IMR-90 (cell line): ENCODE measurements around the gene RTCA. TPM values are rescaled to one million over a fixed set of nuclear protein-coding genes. Genes with fewer than 3 reads are reported as not detected.

Experiments used
- ATAC-seq: fragments of 200-7000 bp; cut with Tn5 transposase; 2 replicates; pipeline ENCODE4 v1.9.1; 2020; ENCODE audit warnings: low read depth, mild to moderate bottlenecking, moderate library complexity
- BruUV-seq: library from RNA; stranded (reverse); fragments of 400-500 nt; replicated peaks from 2 replicates; lab custom pipeline; 2021; lab: Mats Ljungman, UMichigan
- CTCF ChIA-PET: fragments of 300-600 bp; formaldehyde crosslinking; extraction: SDS; loops from one replicate; lab custom pipeline; 2021; ENCODE audit warnings: antibody characterized with exemption; lab: Yijun Ruan, JAX
- POLR2A ChIA-PET: fragments of 300-600 bp; sonication (Branson Sonifier 250); formaldehyde crosslinking; loops from one replicate; lab custom pipeline; 2022; ENCODE audit warnings: antibody characterized with exemption; ENCODE audit not compliant: unreplicated experiment; lab: Charles Lee
- DNase-seq: peaks from one replicate; pipeline ENCODE4 v3.0.0; 2013
- H2AFZ ChIP-seq: replicated peaks from 2 replicates; pipeline ENCODE3; 2013; ENCODE audit warnings: low read length, mild to moderate bottlenecking; ENCODE audit not compliant: poor library complexity
- H2AK5ac ChIP-seq: 2 replicates; pipeline ENCODE4 v1.6.1; 2013; ENCODE audit warnings: low read depth, low read length, inconsistent platforms
- H2AK9ac ChIP-seq: replicated peaks from 2 replicates; pipeline ENCODE3; 2013; ENCODE audit warnings: mild to moderate bottlenecking, low read depth, low read length, moderate library complexity; ENCODE audit not compliant: poor library complexity
- H2BK120ac ChIP-seq: 2 replicates; pipeline ENCODE4 v1.6.1; 2013; ENCODE audit warnings: low read depth, low read length, inconsistent platforms
- H2BK15ac ChIP-seq: 3 replicates; pipeline ENCODE4 v1.6.1; 2013; ENCODE audit warnings: low read depth, low read length, inconsistent platforms
- H2BK20ac ChIP-seq: 2 replicates; pipeline ENCODE4 v1.6.1; 2013; ENCODE audit warnings: low read depth, mild to moderate bottlenecking, inconsistent platforms, low read length, moderate library complexity
- H2BK5ac ChIP-seq: 2 replicates; pipeline ENCODE4 v1.6.1; 2013; ENCODE audit warnings: mild to moderate bottlenecking, low read depth, low read length, inconsistent platforms; ENCODE audit not compliant: poor library complexity, severe bottlenecking
- H3K14ac ChIP-seq: replicated peaks from 2 replicates; pipeline ENCODE4 v1.6.1; 2013; ENCODE audit warnings: low read depth, low read length, inconsistent platforms
- H3K18ac ChIP-seq: 2 replicates; pipeline ENCODE4 v1.6.1; 2013; ENCODE audit warnings: low read depth, low read length, control low read depth
- H3K23ac ChIP-seq: 2 replicates; pipeline ENCODE4 v1.6.1; 2013; ENCODE audit warnings: low read depth, low read length, inconsistent platforms
- H3K27ac ChIP-seq: 2 replicates; pipeline ENCODE4 v1.5.1; 2013; ENCODE audit warnings: mild to moderate bottlenecking, control low read depth, low read length; ENCODE audit not compliant: insufficient read depth
- H3K27me3 ChIP-seq: 2 replicates; pipeline ENCODE4 v1.6.1; 2013; ENCODE audit warnings: low read length; ENCODE audit not compliant: control insufficient read depth, insufficient read depth
- H3K36me3 ChIP-seq: 2 replicates; pipeline ENCODE4 v1.6.1; 2013; ENCODE audit warnings: low read length, mixed read lengths; ENCODE audit not compliant: control insufficient read depth, insufficient read depth
- H3K4ac ChIP-seq: 2 replicates; pipeline ENCODE4 v1.6.1; 2013; ENCODE audit warnings: low read depth, low read length, inconsistent platforms
- H3K4me1 ChIP-seq: 2 replicates; pipeline ENCODE4 v1.6.1; 2013; ENCODE audit warnings: low read length, mixed read lengths; ENCODE audit not compliant: control insufficient read depth, insufficient read depth
- H3K4me2 ChIP-seq: 2 replicates; pipeline ENCODE4 v1.6.1; 2013; ENCODE audit warnings: low read depth, mild to moderate bottlenecking, control low read depth, low read length, moderate library complexity
- H3K4me3 ChIP-seq: 2 replicates; pipeline ENCODE4 v1.5.1; 2013; ENCODE audit warnings: low read depth, mild to moderate bottlenecking, control low read depth, low read length, moderate library complexity; ENCODE audit not compliant: insufficient read depth
- H3K56ac ChIP-seq: 2 replicates; pipeline ENCODE4 v1.6.1; 2013; ENCODE audit warnings: low read length, inconsistent platforms; ENCODE audit not compliant: insufficient read depth; ENCODE audit errors: extremely low read depth
- H3K79me1 ChIP-seq, 2 experiments: 2 replicates each; pipeline ENCODE4 v1.6.1; 2013; ENCODE audit warnings: low read length in 2 of 2, inconsistent platforms in 1 of 2, low read depth in 1 of 2
- H3K9ac ChIP-seq: 2 replicates; pipeline ENCODE4 v1.6.1; 2013; ENCODE audit warnings: low read depth, low read length, control low read depth
- H3K9me1 ChIP-seq: 2 replicates; pipeline ENCODE4 v1.6.1; 2013; ENCODE audit warnings: low read length, inconsistent platforms; ENCODE audit not compliant: insufficient read depth
- H3K9me3 ChIP-seq: 2 replicates; pipeline ENCODE4 v1.6.1; 2013; ENCODE audit warnings: low read length; ENCODE audit not compliant: control insufficient read depth, insufficient read depth
- H4K20me1 ChIP-seq: 2 replicates; pipeline ENCODE4 v1.6.1; 2013; ENCODE audit warnings: low read length, inconsistent platforms; ENCODE audit not compliant: insufficient read depth
- H4K5ac ChIP-seq: 2 replicates; pipeline ENCODE4 v1.6.1; 2013; ENCODE audit warnings: mild to moderate bottlenecking, low read depth, low read length, control low read depth
- H4K8ac ChIP-seq, 2 experiments: 2 replicates each; pipeline ENCODE4 v1.6.1; 2013; ENCODE audit warnings: low read depth in 2 of 2, low read length in 2 of 2, control low read depth in 1 of 2, inconsistent platforms in 1 of 2
- H4K91ac ChIP-seq: 2 replicates; pipeline ENCODE4 v1.6.1; 2013; ENCODE audit warnings: low read depth, low read length, inconsistent platforms; ENCODE audit not compliant: insufficient read depth
- POLR2A ChIP-seq: IDR thresholded peaks from 2 replicates; pipeline ENCODE4 v1.6.1; 2012; ENCODE audit warnings: mild to moderate bottlenecking, low read depth, low read length
- WGBS, 2 experiments: methylation state at CpG; one replicate each; pipeline versions ENCODE4 v1.1.5 to v1.1.7; 2013; ENCODE audit warnings: missing lambda C conversion rate in 2 of 2; ENCODE audit not compliant: insufficient read length in 1 of 2; ENCODE audit errors: extremely low coverage in 2 of 2; 5-methylcytosine and 5-hydroxymethylcytosine counted together
- dilution Hi-C: fragments of 300-500 bp; cut with HindIII; formaldehyde crosslinking; loops from one replicate; pipeline ENCODE4 v1.14.3; 2018; ENCODE audit warnings: low sequenced_read_pairs; ENCODE audit not compliant: unreplicated experiment
- in situ Hi-C: fragments of 300-500 bp; cut with MboI; formaldehyde crosslinking; loops from 3 replicates; pipeline ENCODE4 v1.14.3; 2019; ENCODE audit warnings: low sequenced_read_pairs, inconsistent platforms, mixed read lengths
- intact Hi-C: fragments of 100-400 bp; cut with micrococcal nuclease; formaldehyde crosslinking; loops from 2 replicates; pipeline ENCODE4 v1.10.0; 2022
- polyA plus RNA-seq, 3 experiments: library from polyadenylated mRNA; depleted of rRNA; stranded (reverse); fragments of >200 nt; gene quantifications; 2 replicates each; pipeline ENCODE4 v1.2.3, GENCODE V29; 2012; ENCODE audit warnings: low replicate concordance in 1 of 3
- total RNA-seq: library from RNA; depleted of rRNA; stranded (reverse); fragments of >200 nt; gene quantifications from 2 replicates; pipeline ENCODE4 v1.2.3, GENCODE V29; 2012

The RTCA gene
- total and polyA plus RNA-seq, 2 of the 4 experiments (the other 2 are of a cell fraction): 26.9 to 29.6 TPM

- no peaks in the 10 kb centered on the region for H3K27me3 ChIP-seq
- no peak overlapping the region for H3K23ac ChIP-seq
- no peaks in the 10 kb centered on the region for H4K20me1 ChIP-seq
- ATAC-seq: no peak
- no peak for TF ChIP-seq POLR2A
- DNase-seq: no peak
- H3K9me1 ChIP-seq: peaks cover 7% of the 10 kb centered on the region; the same call in 1 of the 2 replicates
- no peak overlapping the region for H4K5ac ChIP-seq
- H2BK120ac ChIP-seq: no peak overlapping the region
- ChIA-PET POLR2A (no interaction called here), CTCF (no interaction called here)
- H3K18ac ChIP-seq: no peak overlapping the region
- no peaks in the 10 kb centered on the region for H3K36me3 ChIP-seq
- H3K9me3 ChIP-seq: no peaks in the 10 kb centered on the region
- no CpG with 5 or more reads among the region's 3 CpGs for WGBS, 2 experiments
- H2BK5ac ChIP-seq: no peak overlapping the region
- peaks cover 15 to 24% of the 10 kb centered on the region in 2 experiments for H3K79me1 ChIP-seq
- H3K4me1 ChIP-seq: 0 out of 2 replicates have a peak, but pooled peaks cover 2% of the 10 kb centered on the region
- no peak overlapping the region for H3K4me2 ChIP-seq
- no peak overlapping the region for H3K56ac ChIP-seq
- no peak overlapping the region for H4K91ac ChIP-seq
- H3K9ac ChIP-seq: no peak overlapping the region
- H2BK20ac ChIP-seq: no peak overlapping the region
- no peak overlapping the region for H2BK15ac ChIP-seq
- no peak overlapping the region for H3K4ac ChIP-seq
- in situ Hi-C loops: loop anchor here (25.0 kb wide), 2 partner anchors 439 to 636 kb away; partner anchors contain the start of genes EXTL2 and SLC30A7
- H3K14ac ChIP-seq: no peak overlapping the region
- H3K27ac ChIP-seq: no peak overlapping the region
- no peak overlapping the region for H4K8ac ChIP-seq
- dilution Hi-C loops: no loop called here
- no peak overlapping the region for H3K4me3 ChIP-seq
- no peak overlapping the region for H2AK9ac ChIP-seq
- no peak overlapping the region for H2AK5ac ChIP-seq
- no TSS peak for BruUV-seq
- H2AFZ ChIP-seq: no peak overlapping the region
- intact Hi-C loops: no loop called here
Measured at GRCh38 chr1:100250807-100251206, 15.2 kb upstream of the RTCA start.
